ENCODE measurements around the gene PLCB1. TPM values are rescaled to one million over a fixed set of nuclear protein-coding genes. Genes with fewer than 3 reads are reported as not detected.

PLCB1 gene
- total RNA-seq, 1 experiment from 2014 or later: not detected

DNA sequence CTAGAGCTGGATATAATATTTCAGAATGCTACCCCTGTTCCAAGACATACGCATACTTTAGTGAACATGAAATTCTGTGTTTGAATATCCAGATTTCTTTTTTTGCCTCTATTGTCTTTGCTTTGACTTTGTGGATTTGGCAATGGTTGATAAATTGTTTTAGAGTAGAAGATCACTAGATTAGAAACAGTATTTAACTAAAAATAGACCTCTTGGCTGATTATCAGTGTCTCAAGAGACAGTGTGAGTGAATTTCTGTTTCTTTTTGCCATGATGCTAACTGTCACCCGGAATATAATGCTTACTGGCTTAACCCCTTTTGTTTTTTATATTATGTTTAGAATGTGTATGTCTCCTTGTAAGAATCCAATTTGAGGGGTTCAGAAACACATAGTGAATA is 102.5 kb downstream of the PLCB1 start:
- Histone ChIP-seq H3K4me1 (replicated peaks; ENCODE audit: insufficient read depth) (no peaks in the 10 kb centered on the region), H3K27ac (no peak overlapping the region), H3K9me2 (ENCODE audit: insufficient read depth) (no peaks in the 10 kb centered on the region), H2AFZ (no peak overlapping the region), H3K4me3 (no peak overlapping the region), H3K79me2 (ENCODE audit: low read depth) (no peaks in the 10 kb centered on the region), H3K4me2 (no peak overlapping the region), H3K9me3 (ENCODE audit: insufficient read depth, low read depth) (no peaks in the 10 kb centered on the region), H3K36me3 (ENCODE audit: low read depth) (no peaks in the 10 kb centered on the region), H3F3A (ENCODE audit: insufficient read depth, low read depth) (no peaks in the 10 kb centered on the region), H3K27me3 (ENCODE audit: insufficient read depth, low read depth) (no peaks in the 10 kb centered on the region), H4K20me1 (ENCODE audit: insufficient read depth) (no peaks in the 10 kb centered on the region)
- TF ChIP-seq EZH2 (IDR thresholded peaks at IDR 0.05; ENCODE audit: low read depth): no peak
- TF ChIP-seq, protein P1, sequence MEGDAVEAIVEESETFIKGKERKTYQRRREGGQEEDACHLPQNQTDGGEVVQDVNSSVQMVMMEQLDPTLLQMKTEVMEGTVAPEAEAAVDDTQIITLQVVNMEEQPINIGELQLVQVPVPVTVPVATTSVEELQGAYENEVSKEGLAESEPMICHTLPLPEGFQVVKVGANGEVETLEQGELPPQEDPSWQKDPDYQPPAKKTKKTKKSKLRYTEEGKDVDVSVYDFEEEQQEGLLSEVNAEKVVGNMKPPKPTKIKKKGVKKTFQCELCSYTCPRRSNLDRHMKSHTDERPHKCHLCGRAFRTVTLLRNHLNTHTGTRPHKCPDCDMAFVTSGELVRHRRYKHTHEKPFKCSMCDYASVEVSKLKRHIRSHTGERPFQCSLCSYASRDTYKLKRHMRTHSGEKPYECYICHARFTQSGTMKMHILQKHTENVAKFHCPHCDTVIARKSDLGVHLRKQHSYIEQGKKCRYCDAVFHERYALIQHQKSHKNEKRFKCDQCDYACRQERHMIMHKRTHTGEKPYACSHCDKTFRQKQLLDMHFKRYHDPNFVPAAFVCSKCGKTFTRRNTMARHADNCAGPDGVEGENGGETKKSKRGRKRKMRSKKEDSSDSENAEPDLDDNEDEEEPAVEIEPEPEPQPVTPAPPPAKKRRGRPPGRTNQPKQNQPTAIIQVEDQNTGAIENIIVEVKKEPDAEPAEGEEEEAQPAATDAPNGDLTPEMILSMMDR (conservative IDR thresholded peaks at IDR 0.05): no peak
- ChIA-PET POLR2A (ENCODE audit: unreplicated experiment) (no interaction called here), CTCF (no interaction called here)
- intact Hi-C loops (cut with micrococcal nuclease; ENCODE audit: unreplicated experiment): no loop called here
- no peak for DNase-seq
- BruUV-seq (replicated peaks): no TSS peak

DNA sequence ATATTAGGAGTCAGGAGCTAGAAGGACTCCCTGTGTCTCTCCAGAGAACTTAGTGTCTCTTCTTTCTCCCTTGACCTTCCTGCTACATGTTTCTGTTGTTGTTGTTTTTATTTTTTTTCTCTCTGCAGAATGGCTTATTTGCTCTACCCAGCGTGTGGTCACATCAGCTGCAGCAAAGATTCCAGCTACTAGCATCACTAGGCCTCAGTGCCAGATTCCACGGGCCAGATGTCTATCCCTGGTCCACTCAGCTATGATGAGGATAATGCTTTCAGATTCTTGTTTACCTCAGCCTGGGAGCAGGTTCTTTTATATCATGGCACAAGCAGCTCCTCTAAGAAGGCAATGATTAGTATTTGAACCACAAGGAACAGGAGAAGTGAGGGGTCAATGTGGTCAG is 110.0 kb downstream of the PLCB1 start:
- no TSS peak for BruUV-seq (replicated peaks)
- no peak for TF ChIP-seq EZH2 (IDR thresholded peaks at IDR 0.05; ENCODE audit: low read depth)
- TF ChIP-seq, protein P1 (conservative IDR thresholded peaks at IDR 0.05): no peak
- H3K27ac ChIP-seq: no peak overlapping the region
- H3K27me3 ChIP-seq (ENCODE audit: insufficient read depth, low read depth): no peaks in the 10 kb centered on the region
- intact Hi-C loops (cut with micrococcal nuclease; ENCODE audit: unreplicated experiment): no loop called here
- H4K20me1 ChIP-seq (ENCODE audit: insufficient read depth): no peaks in the 10 kb centered on the region
- H3K79me2 ChIP-seq (ENCODE audit: low read depth): no peaks in the 10 kb centered on the region
- no peaks in the 10 kb centered on the region for H3K36me3 ChIP-seq (ENCODE audit: low read depth)
- no peaks in the 10 kb centered on the region for H3K9me3 ChIP-seq (ENCODE audit: insufficient read depth, low read depth)
- no peaks in the 10 kb centered on the region for H3F3A ChIP-seq (ENCODE audit: insufficient read depth, low read depth)
- CTCF ChIA-PET: no interaction called here
- no peak overlapping the region for H3K4me2 ChIP-seq
- POLR2A ChIA-PET (ENCODE audit: unreplicated experiment): no interaction called here
- H3K4me1 ChIP-seq (replicated peaks; ENCODE audit: insufficient read depth): no peaks in the 10 kb centered on the region
- no peak overlapping the region for H2AFZ ChIP-seq
- H3K4me3 ChIP-seq: no peak overlapping the region
- DNase-seq: no peak
- H3K9me2 ChIP-seq (ENCODE audit: insufficient read depth): no peaks in the 10 kb centered on the region

DNA sequence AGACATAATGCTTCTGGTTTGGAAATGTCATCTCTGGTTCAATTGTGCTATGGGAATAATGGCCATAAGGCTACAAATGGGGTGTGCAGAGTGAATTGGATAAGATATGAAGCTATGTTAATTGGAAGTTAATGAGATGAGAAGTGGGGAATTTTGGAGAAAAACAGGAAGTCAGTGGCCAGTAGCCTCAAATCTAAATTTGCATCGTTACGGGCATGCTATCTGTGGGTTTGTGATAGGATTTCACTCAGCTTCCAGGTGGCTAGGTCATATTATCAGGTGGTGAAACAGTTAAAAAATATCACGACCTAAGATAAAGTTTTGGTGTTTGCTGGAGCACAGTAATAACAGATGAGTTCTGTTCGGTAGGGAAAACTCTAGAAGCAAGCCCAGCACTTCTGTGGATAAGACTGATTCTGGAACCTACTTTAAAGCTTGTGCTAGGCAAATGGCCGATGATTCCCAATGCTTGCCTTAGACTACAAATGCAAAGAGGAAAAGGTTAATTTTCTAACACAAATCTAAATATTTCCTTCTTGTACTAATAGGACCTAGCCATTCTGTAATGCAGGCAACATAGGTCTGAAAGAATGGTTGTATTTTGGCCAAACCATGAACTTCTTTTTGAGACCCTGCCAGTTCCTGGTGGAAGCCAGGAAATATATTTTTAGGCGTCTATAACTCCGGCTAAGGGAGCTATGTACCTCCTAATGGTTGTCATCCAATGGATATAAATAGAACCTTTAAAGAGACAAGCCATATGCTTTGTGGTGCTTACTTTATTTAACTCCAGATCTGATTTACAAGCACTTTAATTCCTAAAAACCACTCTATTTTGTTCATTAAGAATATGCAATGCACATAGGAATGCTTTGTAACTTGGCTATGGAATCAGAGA is 111.0 kb downstream of the PLCB1 start:
- BruUV-seq (replicated peaks): no TSS peak
- no peaks in the 10 kb centered on the region for H3K9me2 ChIP-seq (ENCODE audit: insufficient read depth)
- CTCF ChIA-PET: no interaction called here

More for the DNA sequence above, 111.0 kb downstream of the PLCB1 start:
- no peaks in the 10 kb centered on the region for H3K4me1 ChIP-seq (replicated peaks; ENCODE audit: insufficient read depth)
- H3K4me2 ChIP-seq: no peak overlapping the region
- no peaks in the 10 kb centered on the region for H3K36me3 ChIP-seq (ENCODE audit: low read depth)
- H3F3A ChIP-seq (ENCODE audit: insufficient read depth, low read depth): no peaks in the 10 kb centered on the region
- no peaks in the 10 kb centered on the region for H3K27me3 ChIP-seq (ENCODE audit: insufficient read depth, low read depth)
- H3K79me2 ChIP-seq (ENCODE audit: low read depth): no peaks in the 10 kb centered on the region
- POLR2A ChIA-PET (ENCODE audit: unreplicated experiment): no interaction called here
- H3K4me3 ChIP-seq: no peak overlapping the region
- DNase-seq: no peak
- H2AFZ ChIP-seq: no peak overlapping the region
- intact Hi-C loops (cut with micrococcal nuclease; ENCODE audit: unreplicated experiment): no loop called here
- H4K20me1 ChIP-seq (ENCODE audit: insufficient read depth): no peaks in the 10 kb centered on the region
- no peaks in the 10 kb centered on the region for H3K9me3 ChIP-seq (ENCODE audit: insufficient read depth, low read depth)
- H3K27ac ChIP-seq: no peak overlapping the region
- no peak for TF ChIP-seq EZH2 (IDR thresholded peaks at IDR 0.05; ENCODE audit: low read depth)
- TF ChIP-seq, protein P1 (conservative IDR thresholded peaks at IDR 0.05): no peak

All from PC-9 (cell line).